SK-N-SH treated with all-trans-retinoic acid at 6 μM for 48 hours (cell line): Measurements from ENCODE around the gene FAT1.

ENCODE experiments used
- ARNTL ChIP-seq: fragments of 450-650 bp; formaldehyde crosslinking; IDR thresholded peaks from 2 replicates; pipeline ENCODE4 v1.5.0; 2020; ENCODE audit warnings: low read depth, mild to moderate bottlenecking, moderate library complexity, borderline replicate concordance
- CSDC2 ChIP-seq: fragments of 250-450 bp; sonication (Bioruptor Pico); IDR thresholded peaks from 2 replicates; pipeline ENCODE4 v1.5.0; 2020; ENCODE audit warnings: mild to moderate bottlenecking, moderate library complexity
- RARB ChIP-seq: fragments of 250-450 bp; sonication (Bioruptor Pico); IDR thresholded peaks from 2 replicates; pipeline ENCODE4 v1.8.0; 2021; ENCODE audit warnings: mild to moderate bottlenecking, moderate library complexity
- TCF4 ChIP-seq: fragments of 250-450 bp; sonication (Bioruptor Pico); IDR thresholded peaks from 2 replicates; pipeline ENCODE4 v1.8.0; 2021; ENCODE audit warnings: mild to moderate bottlenecking, moderate library complexity, borderline replicate concordance
- TOX ChIP-seq: fragments of 250-450 bp; sonication (Bioruptor Pico); IDR thresholded peaks from 2 replicates; pipeline ENCODE4 v1.8.0; 2021; ENCODE audit warnings: mild to moderate bottlenecking, moderate library complexity, borderline replicate concordance
- ZFP30 ChIP-seq: fragments of 450-650 bp; formaldehyde crosslinking; IDR thresholded peaks from 2 replicates; pipeline ENCODE4 v1.5.0; 2022; ENCODE audit warnings: mild to moderate bottlenecking, moderate library complexity
- ZNF70 ChIP-seq: fragments of 450-650 bp; formaldehyde crosslinking; IDR thresholded peaks from 2 replicates; pipeline ENCODE4 v1.5.0; 2020; ENCODE audit warnings: mild to moderate bottlenecking, moderate library complexity
- ZNF8 ChIP-seq: fragments of 450-650 bp; formaldehyde crosslinking; IDR thresholded peaks from 2 replicates; pipeline ENCODE4 v1.5.0; 2020; ENCODE audit warnings: mild to moderate bottlenecking, moderate library complexity
- TF ChIP-seq, protein P1 (sequence below): fragments of 250-450 bp; sonication (Bioruptor Pico); IDR thresholded peaks from 2 replicates; pipeline ENCODE4 v1.8.0; 2021; ENCODE audit warnings: low read depth, mild to moderate bottlenecking, moderate library complexity, borderline replicate concordance
- TF ChIP-seq, protein P2 (sequence below): fragments of 250-450 bp; sonication (Bioruptor Pico); IDR thresholded peaks from 2 replicates; pipeline ENCODE4 v1.8.0; 2020; ENCODE audit warnings: mild to moderate bottlenecking, moderate library complexity, borderline replicate concordance
- TF ChIP-seq, protein P3 (sequence below): fragments of 250-450 bp; sonication (Bioruptor Pico); IDR thresholded peaks from 2 replicates; pipeline ENCODE4 v1.5.0; 2020; ENCODE audit warnings: mild to moderate bottlenecking, moderate library complexity

- TF ChIP-seq TCF4 (no peak), RARB (no peak), ARNTL (CRISPR knock-in tag) (no peak), TOX (CRISPR knock-in tag) (no peak), ZNF8 (CRISPR knock-in tag) (no peak), CSDC2 (CRISPR knock-in tag) (no peak), ZNF70 (no peak), ZFP30 (CRISPR knock-in tag) (no peak)
- TF ChIP-seq, protein P1, sequence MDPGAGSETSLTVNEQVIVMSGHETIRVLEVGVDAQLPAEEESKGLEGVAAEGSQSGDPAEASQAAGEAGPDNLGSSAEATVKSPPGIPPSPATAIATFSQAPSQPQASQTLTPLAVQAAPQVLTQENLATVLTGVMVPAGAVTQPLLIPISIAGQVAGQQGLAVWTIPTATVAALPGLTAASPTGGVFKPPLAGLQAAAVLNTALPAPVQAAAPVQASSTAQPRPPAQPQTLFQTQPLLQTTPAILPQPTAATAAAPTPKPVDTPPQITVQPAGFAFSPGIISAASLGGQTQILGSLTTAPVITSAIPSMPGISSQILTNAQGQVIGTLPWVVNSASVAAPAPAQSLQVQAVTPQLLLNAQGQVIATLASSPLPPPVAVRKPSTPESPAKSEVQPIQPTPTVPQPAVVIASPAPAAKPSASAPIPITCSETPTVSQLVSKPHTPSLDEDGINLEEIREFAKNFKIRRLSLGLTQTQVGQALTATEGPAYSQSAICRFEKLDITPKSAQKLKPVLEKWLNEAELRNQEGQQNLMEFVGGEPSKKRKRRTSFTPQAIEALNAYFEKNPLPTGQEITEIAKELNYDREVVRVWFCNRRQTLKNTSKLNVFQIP (CRISPR knock-in tag): no peak
- TF ChIP-seq, protein P2, sequence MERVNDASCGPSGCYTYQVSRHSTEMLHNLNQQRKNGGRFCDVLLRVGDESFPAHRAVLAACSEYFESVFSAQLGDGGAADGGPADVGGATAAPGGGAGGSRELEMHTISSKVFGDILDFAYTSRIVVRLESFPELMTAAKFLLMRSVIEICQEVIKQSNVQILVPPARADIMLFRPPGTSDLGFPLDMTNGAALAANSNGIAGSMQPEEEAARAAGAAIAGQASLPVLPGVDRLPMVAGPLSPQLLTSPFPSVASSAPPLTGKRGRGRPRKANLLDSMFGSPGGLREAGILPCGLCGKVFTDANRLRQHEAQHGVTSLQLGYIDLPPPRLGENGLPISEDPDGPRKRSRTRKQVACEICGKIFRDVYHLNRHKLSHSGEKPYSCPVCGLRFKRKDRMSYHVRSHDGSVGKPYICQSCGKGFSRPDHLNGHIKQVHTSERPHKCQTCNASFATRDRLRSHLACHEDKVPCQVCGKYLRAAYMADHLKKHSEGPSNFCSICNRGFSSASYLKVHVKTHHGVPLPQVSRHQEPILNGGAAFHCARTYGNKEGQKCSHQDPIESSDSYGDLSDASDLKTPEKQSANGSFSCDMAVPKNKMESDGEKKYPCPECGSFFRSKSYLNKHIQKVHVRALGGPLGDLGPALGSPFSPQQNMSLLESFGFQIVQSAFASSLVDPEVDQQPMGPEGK: no peak
- TF ChIP-seq, protein P3, sequence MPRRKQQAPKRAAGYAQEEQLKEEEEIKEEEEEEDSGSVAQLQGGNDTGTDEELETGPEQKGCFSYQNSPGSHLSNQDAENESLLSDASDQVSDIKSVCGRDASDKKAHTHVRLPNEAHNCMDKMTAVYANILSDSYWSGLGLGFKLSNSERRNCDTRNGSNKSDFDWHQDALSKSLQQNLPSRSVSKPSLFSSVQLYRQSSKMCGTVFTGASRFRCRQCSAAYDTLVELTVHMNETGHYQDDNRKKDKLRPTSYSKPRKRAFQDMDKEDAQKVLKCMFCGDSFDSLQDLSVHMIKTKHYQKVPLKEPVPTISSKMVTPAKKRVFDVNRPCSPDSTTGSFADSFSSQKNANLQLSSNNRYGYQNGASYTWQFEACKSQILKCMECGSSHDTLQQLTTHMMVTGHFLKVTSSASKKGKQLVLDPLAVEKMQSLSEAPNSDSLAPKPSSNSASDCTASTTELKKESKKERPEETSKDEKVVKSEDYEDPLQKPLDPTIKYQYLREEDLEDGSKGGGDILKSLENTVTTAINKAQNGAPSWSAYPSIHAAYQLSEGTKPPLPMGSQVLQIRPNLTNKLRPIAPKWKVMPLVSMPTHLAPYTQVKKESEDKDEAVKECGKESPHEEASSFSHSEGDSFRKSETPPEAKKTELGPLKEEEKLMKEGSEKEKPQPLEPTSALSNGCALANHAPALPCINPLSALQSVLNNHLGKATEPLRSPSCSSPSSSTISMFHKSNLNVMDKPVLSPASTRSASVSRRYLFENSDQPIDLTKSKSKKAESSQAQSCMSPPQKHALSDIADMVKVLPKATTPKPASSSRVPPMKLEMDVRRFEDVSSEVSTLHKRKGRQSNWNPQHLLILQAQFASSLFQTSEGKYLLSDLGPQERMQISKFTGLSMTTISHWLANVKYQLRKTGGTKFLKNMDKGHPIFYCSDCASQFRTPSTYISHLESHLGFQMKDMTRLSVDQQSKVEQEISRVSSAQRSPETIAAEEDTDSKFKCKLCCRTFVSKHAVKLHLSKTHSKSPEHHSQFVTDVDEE (CRISPR knock-in tag): no peak
These were observed 4.4 kb upstream of the FAT1 start for GRCh38 chr4:186727977-186728519.
